Measurements from ENCODE around the gene NEDD9.

Gene NEDD9
- 60.3 to 177 (median 130) reads per million in 4 donors for total RNA-seq

DNA sequence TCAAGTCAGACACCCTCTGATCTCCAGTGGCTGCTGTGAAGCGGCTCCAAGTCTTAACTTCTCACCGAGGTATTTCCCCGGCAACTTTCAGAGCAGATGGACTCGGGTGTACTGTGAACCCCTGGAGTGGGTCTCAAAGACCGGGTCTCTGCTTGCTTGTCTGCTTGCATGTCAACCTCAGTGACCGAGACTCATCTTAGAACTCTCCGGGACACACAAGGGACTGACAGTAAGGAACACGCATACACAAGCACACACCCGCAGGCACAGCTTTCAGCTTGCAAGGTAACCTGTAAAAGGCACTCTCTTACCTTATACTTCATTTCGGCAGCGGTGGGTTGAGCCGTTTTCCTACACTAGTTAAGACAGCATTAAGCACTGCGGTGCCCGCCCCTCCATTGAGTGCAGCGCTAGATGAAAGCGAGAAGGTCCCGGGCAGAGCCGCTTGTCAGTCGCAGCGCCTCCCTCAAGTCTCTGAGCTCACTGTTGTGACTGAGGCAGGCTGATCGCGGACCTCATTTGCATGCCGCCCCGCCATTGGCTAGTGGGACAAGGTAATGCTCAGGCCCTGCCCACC, at the start of gene NEDD9:
NEDD9 (minus strand) TSS at position 476 of the 577 bp plus-strand sequence; CDS start at position 323, 153 bp downstream.
- peak; percentile 88 to 96 (median 94) for DNase-seq

GRCh38 chr6:11282245-11282644, 49.8 kb upstream of the NEDD9 start:
- DNase-seq: no peak

DNA sequence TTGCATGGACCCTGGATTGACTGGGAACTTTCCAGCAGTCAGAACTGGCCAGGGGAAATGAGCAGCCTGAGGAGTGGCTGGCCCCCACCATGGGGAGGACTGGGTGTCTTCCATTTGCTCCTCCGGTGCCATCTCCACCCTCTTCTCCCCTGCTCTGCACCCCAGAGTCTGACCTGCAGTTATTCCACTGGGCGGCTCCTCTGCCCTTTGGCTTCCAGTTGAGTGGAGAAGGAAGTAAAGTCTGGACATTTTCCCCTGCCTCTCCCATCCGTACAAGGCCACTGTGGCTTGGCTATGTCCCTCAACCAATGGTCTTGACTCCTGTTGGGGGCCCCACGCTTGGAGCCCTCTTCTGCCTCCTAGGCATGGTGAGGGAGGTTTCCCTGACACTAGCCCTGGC, 47.9 kb upstream of the NEDD9 start:
- no peak for DNase-seq

- no peak for DNase-seq
Measured at GRCh38 chr6:11279284-11279689, 46.8 kb upstream of the NEDD9 start.

DNA sequence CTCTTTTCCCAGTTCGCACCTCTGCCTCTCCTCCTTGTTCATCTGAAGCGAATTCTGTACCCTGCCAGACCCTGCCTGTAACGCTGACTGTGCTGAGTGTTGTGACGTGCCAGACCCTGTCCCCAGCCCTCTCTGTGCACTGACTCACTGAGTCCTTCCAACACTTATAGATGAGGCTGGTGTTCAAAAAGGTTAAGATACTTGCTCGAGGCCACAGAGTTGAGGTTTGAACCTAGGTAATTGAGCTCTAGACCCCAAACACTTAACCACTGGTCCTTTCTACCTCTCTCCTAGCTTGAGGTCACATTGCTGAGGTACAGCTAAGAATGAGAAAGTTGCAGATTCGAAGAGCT, 45.7 kb upstream of the NEDD9 start:
- DNase-seq: peak in 1 of 5 donors; percentile 37

DNA sequence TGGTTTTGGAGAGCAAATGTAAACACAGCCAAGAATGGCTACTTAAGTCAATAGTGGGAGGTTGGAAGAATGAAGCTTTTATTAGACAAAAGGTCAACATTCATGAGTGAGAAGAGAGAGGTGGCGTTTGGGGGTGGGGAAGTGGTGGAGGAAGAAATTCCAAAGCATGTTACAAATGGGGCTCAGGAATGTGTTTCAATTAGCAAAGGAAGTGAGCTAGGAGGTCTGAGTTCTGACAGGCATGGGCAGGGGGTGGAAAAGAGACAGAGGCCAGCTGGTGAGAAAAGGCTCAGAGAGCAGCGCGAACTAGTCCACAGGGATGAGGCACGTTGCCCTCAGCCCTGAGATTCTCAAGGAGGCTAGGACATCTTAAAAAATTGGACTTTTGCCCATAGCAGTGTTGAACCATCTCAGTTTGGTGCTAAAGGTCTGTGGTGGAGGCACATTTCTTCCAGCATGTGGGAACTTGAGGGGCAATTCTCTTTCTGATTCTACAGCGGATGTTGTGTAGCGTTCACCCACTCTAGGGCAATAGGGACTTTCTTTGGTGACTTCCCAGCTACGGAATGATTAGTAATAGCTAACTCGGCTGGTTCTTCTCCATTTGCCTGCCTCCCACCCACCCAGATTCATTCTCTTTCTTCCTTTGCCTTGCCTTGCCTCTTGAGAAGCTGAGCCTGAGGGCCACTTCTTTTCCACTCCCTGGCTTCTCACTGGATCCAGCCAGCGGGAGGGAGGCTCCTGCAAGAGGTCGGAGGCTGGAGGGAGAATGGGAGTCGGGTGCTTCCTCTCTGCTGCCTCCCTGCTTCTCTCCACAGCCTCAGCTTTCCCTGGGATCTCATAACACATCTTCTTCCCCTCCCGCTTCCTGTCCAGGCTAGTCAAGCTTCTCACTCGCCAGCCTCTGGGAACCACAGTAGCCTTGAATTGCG, 45.1 kb upstream of the NEDD9 start:
- peak in 1 of 5 donors; percentile 42 for DNase-seq

DNA sequence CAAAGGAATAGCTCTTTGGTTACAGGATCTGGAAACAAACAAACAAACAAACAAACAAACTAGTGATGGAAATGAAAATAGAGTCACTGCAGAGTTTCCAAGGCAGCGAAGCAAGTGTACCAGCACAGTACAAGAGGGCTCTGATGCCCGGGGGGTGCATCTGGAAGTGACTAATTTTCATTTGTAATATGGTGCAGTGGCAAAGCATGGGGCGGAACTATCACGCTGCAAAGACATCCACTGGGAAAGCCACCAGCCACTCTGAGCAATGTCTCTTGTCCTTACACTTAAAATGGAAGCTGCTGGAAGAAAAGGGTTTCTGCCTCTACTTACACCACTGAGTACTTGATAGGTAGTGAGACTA, 44.4 kb upstream of the NEDD9 start:
- no peak for DNase-seq

- DNase-seq: no peak
Measured at GRCh38 chr6:11276228-11276627, 43.8 kb upstream of the NEDD9 start.

GRCh38 chr6:11275598-11275997, 43.1 kb upstream of the NEDD9 start:
- peak in 1 of 5 donors; percentile 58 for DNase-seq

- DNase-seq: no peak
Measured at GRCh38 chr6:11273406-11274065, 41.1 kb upstream of the NEDD9 start.

DNA sequence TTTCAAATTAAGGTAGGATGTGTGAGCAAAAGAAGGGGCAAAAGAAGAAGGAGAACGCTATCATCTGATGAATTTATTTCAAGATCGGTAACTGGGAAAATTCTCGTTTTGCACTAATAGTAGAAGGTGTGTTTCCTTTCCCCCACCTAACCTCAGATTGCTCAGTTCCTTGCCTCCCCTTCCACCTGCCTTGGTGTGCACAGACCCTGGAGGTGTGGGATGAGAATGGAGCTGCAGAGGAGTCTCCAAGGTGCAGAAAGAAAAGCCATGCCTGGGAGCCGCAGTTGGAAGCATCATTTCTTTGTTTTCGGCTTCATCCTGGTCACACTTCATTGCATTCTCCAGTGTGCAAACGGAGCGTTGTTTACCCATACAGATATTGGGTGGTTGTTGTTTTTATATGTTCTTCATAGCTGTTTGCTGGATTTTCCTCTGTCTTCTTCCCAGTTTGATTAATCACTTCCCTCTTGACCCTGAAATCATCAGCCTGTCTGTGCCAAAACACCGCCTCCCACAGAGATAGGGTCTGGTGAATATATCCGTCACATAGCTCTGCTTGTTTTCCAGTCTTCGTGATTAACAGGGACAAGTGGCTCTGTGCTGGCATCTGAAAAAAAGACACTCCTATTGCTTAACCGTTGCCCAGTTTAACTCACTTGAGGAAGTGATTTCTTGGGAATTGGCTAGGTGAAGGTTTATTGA, 40.2 kb upstream of the NEDD9 start:
- DNase-seq: no peak

- DNase-seq: no peak
Measured at GRCh38 chr6:11271228-11272020, 39.0 kb upstream of the NEDD9 start.

DNA sequence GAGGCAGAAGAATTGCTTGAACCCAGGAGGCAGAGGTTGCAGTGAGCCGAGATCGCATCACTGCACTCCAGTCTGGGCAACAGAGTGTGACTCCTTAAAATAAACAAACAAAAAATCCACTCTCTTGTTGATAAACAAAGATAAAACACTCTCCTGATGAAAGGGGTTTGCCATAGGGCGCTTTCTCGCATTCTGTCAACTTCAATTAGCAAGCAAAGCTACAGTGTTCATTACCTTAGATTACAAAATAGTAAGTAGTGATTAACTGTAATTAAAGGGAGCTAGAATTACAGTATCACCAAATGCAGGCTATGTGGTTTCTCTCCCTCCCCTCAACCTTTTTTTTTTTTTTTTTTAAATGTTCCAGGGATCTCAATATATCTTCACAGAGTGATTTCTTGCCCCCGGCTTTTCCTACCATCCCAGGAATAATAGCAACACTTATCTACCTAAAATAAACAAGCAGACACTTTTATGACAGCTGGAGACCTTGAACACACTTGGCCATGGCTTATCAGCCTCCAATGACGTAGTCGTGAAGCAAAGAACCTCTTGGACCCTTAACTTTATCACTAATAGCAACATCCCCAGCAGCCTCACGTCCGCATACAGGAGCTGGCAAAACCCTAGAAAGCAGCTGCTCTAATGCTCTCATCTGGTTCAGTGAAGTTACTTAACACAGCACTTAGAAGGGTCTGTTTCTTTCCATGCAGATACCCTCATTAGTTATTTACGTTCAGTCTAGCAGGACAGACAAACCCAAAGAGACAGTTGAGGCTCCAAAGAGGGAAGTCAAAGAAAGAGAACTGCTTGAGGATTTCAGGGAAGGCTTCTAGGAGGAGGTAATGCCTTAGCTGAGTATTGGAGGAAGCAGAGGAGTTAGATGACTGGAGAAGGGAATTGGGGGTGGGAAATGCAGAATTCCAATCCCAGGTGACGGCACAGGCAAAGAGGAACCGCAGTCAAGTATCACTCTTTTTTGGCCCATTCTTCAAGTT, 37.9 kb upstream of the NEDD9 start:
- no peak for DNase-seq

DNA sequence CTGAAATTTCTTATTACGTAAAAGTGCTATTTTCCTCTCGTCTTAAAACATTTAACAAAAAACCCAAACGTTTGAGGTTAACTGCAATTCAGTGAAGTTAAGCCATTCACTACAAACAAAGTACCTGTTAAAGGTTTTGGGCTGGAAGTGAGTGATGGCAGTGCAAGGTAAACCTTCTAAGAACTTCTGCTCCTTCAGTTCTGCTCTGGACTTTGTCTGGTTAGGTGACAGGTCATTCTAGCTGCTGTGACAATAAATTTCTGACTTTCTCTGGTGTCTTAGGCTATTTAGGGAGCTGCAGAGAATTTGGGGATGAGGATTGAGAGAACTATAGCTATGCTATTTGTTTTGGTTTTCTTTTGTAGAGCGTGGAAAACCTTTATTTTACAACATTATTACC, 36.5 kb upstream of the NEDD9 start:
- no peak for DNase-seq

GRCh38 chr6:11266926-11267325, 34.5 kb upstream of the NEDD9 start:
- no peak for DNase-seq

GRCh38 chr6:11265932-11266331, 33.5 kb upstream of the NEDD9 start:
- no peak for DNase-seq

DNA sequence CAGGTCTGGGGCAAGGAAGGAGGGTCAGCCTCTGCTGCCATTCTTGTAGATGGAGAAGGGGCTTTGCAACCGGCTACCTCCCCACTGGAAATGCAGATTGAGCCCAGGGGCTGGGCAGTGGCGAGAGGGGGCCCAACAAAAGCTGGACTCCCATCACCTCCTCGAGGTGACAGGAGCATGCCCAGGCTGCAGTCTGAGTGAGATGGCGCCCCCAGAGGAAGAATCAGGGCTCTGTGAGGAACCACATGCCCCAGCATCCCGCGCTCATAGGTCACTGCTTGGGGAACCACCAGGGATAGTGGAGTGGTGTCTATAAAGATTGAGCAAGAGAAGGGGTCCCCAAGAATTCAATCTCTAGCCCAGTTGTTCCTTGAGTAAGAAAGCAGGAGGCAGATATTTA, 31.6 kb upstream of the NEDD9 start:
- DNase-seq: no peak

DNA sequence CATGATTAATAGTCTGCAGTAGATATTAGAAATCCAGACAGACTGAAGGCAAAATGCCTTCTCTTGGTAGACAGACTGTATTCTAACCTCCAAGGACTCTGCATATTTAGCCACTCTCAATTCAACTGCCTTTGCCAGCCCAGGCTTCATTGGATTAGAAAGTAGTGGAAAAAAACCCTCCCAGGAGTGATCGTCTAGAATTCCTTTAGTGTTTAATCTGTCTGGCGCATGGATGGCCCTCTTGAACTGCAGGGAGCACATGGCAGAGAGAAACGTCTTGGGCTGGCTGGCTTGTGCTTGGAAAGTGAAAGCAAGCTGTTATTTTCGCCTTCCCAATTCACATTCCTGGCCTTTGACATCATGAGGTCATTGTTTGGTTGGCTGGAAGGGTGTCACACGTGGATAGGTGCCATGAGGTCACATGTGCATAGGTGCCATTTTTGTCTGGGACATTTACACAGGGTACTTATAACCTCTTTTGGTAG, 30.9 kb upstream of the NEDD9 start:
- no peak for DNase-seq

GRCh38 chr6:11262242-11262641, 29.8 kb upstream of the NEDD9 start:
- no peak for DNase-seq

DNA sequence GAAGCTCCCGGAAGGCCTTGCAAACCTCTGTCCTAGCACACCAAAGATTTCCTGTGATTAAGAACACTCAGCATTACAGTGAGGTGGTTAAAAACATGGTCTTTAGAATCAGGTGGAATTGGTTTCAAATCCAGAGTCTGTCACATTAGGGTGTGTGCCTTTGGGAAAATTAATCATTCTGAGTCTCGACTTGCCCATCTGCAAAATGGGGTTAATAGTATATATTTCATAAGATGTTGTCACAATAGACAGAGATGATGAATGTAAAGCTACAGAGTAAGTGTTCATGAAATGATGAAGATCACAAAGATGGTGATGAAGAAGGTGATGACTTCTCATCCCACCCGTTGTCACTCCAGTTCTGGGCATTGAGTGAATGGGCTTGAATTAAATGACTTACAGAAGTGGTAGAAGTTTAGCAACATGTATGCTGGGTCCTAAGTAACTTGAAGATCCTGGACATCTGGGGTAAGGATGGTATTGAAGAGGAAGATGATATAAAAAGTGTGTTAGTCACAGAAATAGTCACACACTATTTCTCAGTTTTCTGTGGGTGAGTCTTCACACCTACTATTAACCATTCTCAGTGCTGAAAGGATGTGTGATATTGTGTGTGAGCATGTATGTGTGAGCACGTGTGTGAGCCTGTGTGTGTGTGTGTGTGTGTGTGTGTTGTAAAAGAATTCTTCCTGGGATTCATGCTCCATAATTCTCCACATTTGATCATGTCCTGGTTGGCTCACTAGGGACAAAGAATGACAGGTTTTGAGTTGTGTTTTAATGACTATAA, 28.0 kb upstream of the NEDD9 start:
- DNase-seq: no peak

Measured in T-helper 1 cell (primary cell).